A549 (cell line): Measurements from ENCODE around the gene CASP9. TPM values are rescaled to one million over a fixed set of nuclear protein-coding genes. Genes with fewer than 3 reads are reported as not detected.
"Not testable (repeated sequence)": the region's sequence is repeated elsewhere in the genome, so short reads cannot be mapped to it uniquely, and the experiment has no call there.

ENCODE experiments used
- ATAC-seq, 2 experiments: fragments of 200-7000 bp in 1 of 2; fragments of >200 bp in 1 of 2; cut with Nextera tagmentation in 1 of 2; cut with Tn5 transposase in 1 of 2; 3 replicates each; pipeline versions ENCODE4 v1.8.0 to v1.9.1; 2018 to 2020; ENCODE audit warnings: mild to moderate bottlenecking in 1 of 2, moderate library complexity in 1 of 2
- CTCF ChIA-PET: fragments of 300-600 bp; sonication (Branson Sonifier 250); formaldehyde crosslinking; extraction: SDS; loops from one replicate; lab custom pipeline; 2021; ENCODE audit warnings: antibody characterized with exemption, inconsistent platforms; lab: Yijun Ruan, JAX
- POLR2A ChIA-PET: fragments of 350-600 bp; formaldehyde crosslinking; extraction: SDS; loops from one replicate; lab custom pipeline; 2021; ENCODE audit warnings: antibody characterized with exemption, inconsistent platforms; lab: Yijun Ruan, JAX
- DNase-seq, 2 experiments: peaks; one replicate each; pipeline versions ENCODE4 v3.0.0 to v3.0.0-alpha.2; 2011 to 2016; ENCODE audit warnings: low read depth in 1 of 2, low spot score in 1 of 2
- FAIRE-seq: peaks from 2 replicates; lab custom pipeline; 2011; peaks lifted over from hg19 to GRCh38; lab: Jason Lieb, UNC
- H3K27ac ChIP-seq, 2 experiments: fragments of >200 bp; sonication (Bioruptor Twin); formaldehyde crosslinking; 3 replicates each; pipeline ENCODE4 v1.5.1; 2016 to 2017
- H3K4me1 ChIP-seq: fragments of >200 bp; sonication (Bioruptor Twin); formaldehyde crosslinking; 3 replicates; pipeline ENCODE4 v1.6.1; 2016
- H3K4me2 ChIP-seq: fragments of >200 bp; sonication (Bioruptor Twin); formaldehyde crosslinking; 3 replicates; pipeline ENCODE4 v1.6.1; 2016
- H3K4me3 ChIP-seq: fragments of >200 bp; sonication (Bioruptor Twin); formaldehyde crosslinking; 3 replicates; pipeline ENCODE4 v1.5.1; 2016
- H3K9me3 ChIP-seq: fragments of >200 bp; sonication (Bioruptor Twin); formaldehyde crosslinking; 3 replicates; pipeline ENCODE4 v1.6.1; 2016
- CHD2 ChIP-seq: fragments of 150-350 bp; IDR thresholded peaks from 2 replicates; pipeline ENCODE4 v1.6.1; 2014; ENCODE audit warnings: low read length; ENCODE audit not compliant: partially characterized antibody
- EHMT2 ChIP-seq: fragments of 200-600 bp; sonication (generic); IDR thresholded peaks from 2 replicates; pipeline ENCODE4 v1.6.1; 2016; ENCODE audit warnings: antibody characterized with exemption, low read depth, mild to moderate bottlenecking, moderate library complexity
- EP300 ChIP-seq, 2 experiments: fragments of >200 bp; sonication (Bioruptor Twin); formaldehyde crosslinking; IDR thresholded peaks; 2 replicates in 1 of 2; 3 replicates in 1 of 2; pipeline ENCODE4 v1.6.1; 2016 to 2017
- FOSB ChIP-seq: fragments of 250-450 bp; sonication (Bioruptor Pico); IDR thresholded peaks from 2 replicates; pipeline ENCODE4 v1.5.0; 2020; ENCODE audit warnings: mild to moderate bottlenecking, moderate library complexity
- FOXS1 ChIP-seq: fragments of 250-450 bp; sonication (Bioruptor Pico); IDR thresholded peaks from 2 replicates; pipeline ENCODE4 v1.5.0; 2020; ENCODE audit warnings: mild to moderate bottlenecking, moderate library complexity
- HDAC2 ChIP-seq: fragments of 200-600 bp; sonication (generic); IDR thresholded peaks from 2 replicates; pipeline ENCODE4 v1.6.1; 2016
- HEYL ChIP-seq: fragments of 250-450 bp; sonication (Bioruptor Pico); IDR thresholded peaks from 2 replicates; pipeline ENCODE4 v1.8.0; 2021; ENCODE audit warnings: mild to moderate bottlenecking, moderate library complexity
- HOXA7 ChIP-seq: fragments of 250-450 bp; sonication (Bioruptor Pico); IDR thresholded peaks from 2 replicates; pipeline ENCODE4 v1.5.0; 2020; ENCODE audit warnings: mild to moderate bottlenecking, moderate library complexity
- HOXB5 ChIP-seq: fragments of 250-450 bp; sonication (Bioruptor Pico); IDR thresholded peaks from 2 replicates; pipeline ENCODE4 v1.5.0; 2020; ENCODE audit warnings: mild to moderate bottlenecking, moderate library complexity
- KDM1A ChIP-seq: fragments of 200-600 bp; sonication (generic); IDR thresholded peaks from 2 replicates; pipeline ENCODE4 v1.6.1; 2016; ENCODE audit warnings: low read depth, mild to moderate bottlenecking
- KDM5A ChIP-seq: fragments of 200-600 bp; sonication (generic); IDR thresholded peaks from 2 replicates; pipeline ENCODE4 v1.6.1; 2016; ENCODE audit warnings: antibody characterized with exemption, mild to moderate bottlenecking
- MAZ ChIP-seq: fragments of 150-350 bp; IDR thresholded peaks from 2 replicates; pipeline ENCODE4 v1.6.1; 2014; ENCODE audit warnings: antibody characterized with exemption, low read depth, low read length, borderline replicate concordance
- MYC ChIP-seq: IDR thresholded peaks from 2 replicates; pipeline ENCODE4 v1.6.1; 2012; ENCODE audit warnings: mild to moderate bottlenecking, inconsistent platforms, low read length, improper control_type of control experiment, borderline replicate concordance
- REST ChIP-seq: fragments of 200-600 bp; sonication (generic); IDR thresholded peaks from 2 replicates; pipeline ENCODE4 v1.6.1; 2016; ENCODE audit warnings: antibody characterized with exemption, mild to moderate bottlenecking, moderate library complexity
- SREBF2 ChIP-seq: fragments of 450-650 bp; IDR thresholded peaks from 2 replicates; pipeline ENCODE4 v1.6.1; 2014; ENCODE audit warnings: mild to moderate bottlenecking, moderate library complexity
- TFCP2L1 ChIP-seq: fragments of 250-450 bp; sonication (Bioruptor Pico); IDR thresholded peaks from 2 replicates; pipeline ENCODE4 v1.5.0; 2021; ENCODE audit warnings: mild to moderate bottlenecking
- USF2 ChIP-seq: fragments of 450-650 bp; IDR thresholded peaks from 2 replicates; pipeline ENCODE4 v1.6.1; 2014; ENCODE audit warnings: antibody characterized with exemption
- WGBS: methylation state at CpG from one replicate; pipeline ENCODE4 v1.1.6; 2017; ENCODE audit errors: missing lambda C conversion rate; 5-methylcytosine and 5-hydroxymethylcytosine counted together
- polyA plus RNA-seq, 4 experiments: library from polyadenylated mRNA; depleted of rRNA in 3 of 4; stranded (reverse); fragments of >200 nt; fragmentation: RNase III in 1 of 4; extraction: RNeasy Plus Mini Kit Qiagen cat#74134 plus additional on column Dnase treatment in 1 of 4; gene quantifications; 2 replicates in 3 of 4; 3 replicates in 1 of 4; pipeline ENCODE4 v1.2.3, GENCODE V29; 2011 to 2017

CASP9 gene
- polyA plus RNA-seq, 2 of the 4 experiments (the other 2 are of a cell fraction) = 11.0 to 16.1 TPM

GRCh38 chr1:15522551-15522950 lies 1.5 kb downstream of the CASP9 start:
- TF ChIP-seq EP300 (IDR thresholded peaks at IDR 0.05) (no peak), EHMT2 (no peak), CHD2 (no peak), KDM1A (no peak), REST (no peak), FOSB (CRISPR knock-in tag) (no peak), MYC (no peak), MAZ (no peak), TFCP2L1 (CRISPR knock-in tag) (no peak), FOXS1 (CRISPR knock-in tag) (no peak), HOXA7 (CRISPR knock-in tag) (no peak), USF2 (no peak), SREBF2 (no peak), HDAC2 (no peak), KDM5A (no peak)
- FAIRE-seq (no peak), ATAC-seq (no peak), DNase-seq (no peak)
- 90% methylated on average over 4 of the region's 4 CpGs for WGBS
- Histone ChIP-seq H3K27ac (no peak overlapping the region), H3K4me1 (peaks cover 9% of the 10 kb centered on the region; the same call in 2 of the 3 replicates), H3K9me3 (no peaks in the 10 kb centered on the region), H3K4me2 (peak overlapping the region; percentile 70), H3K4me3 (no peak overlapping the region)
- ChIA-PET POLR2A (no interaction called here), CTCF (no interaction called here)

GRCh38 chr1:15521206-15521906 lies 2.7 kb downstream of the CASP9 start:
- ChIA-PET POLR2A (interaction anchor here (0.6 kb wide), 1 partner anchor 40 kb away, joined by 3 read pairs; no protein-coding TSS in a partner anchor), CTCF (interaction anchor here (1.5 kb wide), 1 partner anchor 89 kb away, joined by 4 read pairs; no protein-coding TSS in a partner anchor)
- 91% methylated on average over 17 of the region's 17 CpGs for WGBS
- not testable (repeated sequence) for H3K4me1 ChIP-seq, ATAC-seq, DNase-seq, H3K4me2 ChIP-seq, FAIRE-seq, H3K9me3 ChIP-seq, H3K27ac ChIP-seq, H3K4me3 ChIP-seq

- TF ChIP-seq HEYL (CRISPR knock-in tag) (no peak), TFCP2L1 (CRISPR knock-in tag) (no peak), HOXB5 (CRISPR knock-in tag) (no peak), REST (no peak)
- Histone ChIP-seq H3K4me1 (peaks cover 8% of the 10 kb centered on the region; the same call in 1 of the 3 replicates), H3K9me3 (no peaks in the 10 kb centered on the region), H3K4me2 (no peak overlapping the region), H3K27ac (no peak overlapping the region), H3K4me3 (no peak overlapping the region)
- ChIA-PET CTCF (interaction anchor here (1.5 kb wide), 1 partner anchor 87 kb away, joined by 4 read pairs; no protein-coding TSS in a partner anchor), POLR2A (no interaction called here)
- no peak for FAIRE-seq
- ATAC-seq = no peak
- DNase-seq = no peak
- WGBS = 94% methylated on average over 3 of the region's 3 CpGs
These were observed 4.4 kb downstream of the CASP9 start for GRCh38 chr1:15519625-15520024.
